ENCODE results near the gene EYA2.

Gene EYA2

GRCh38 chr20:47011984-47012383, 117.3 kb downstream of the EYA2 start:
- no peak for TF ChIP-seq CTCF (IDR thresholded peaks at IDR 0.05)

- TF ChIP-seq CTCF (IDR thresholded peaks at IDR 0.05), result no peak
Observed at GRCh38 chr20:47013606-47014005, 119.0 kb downstream of the EYA2 start.

- TF ChIP-seq CTCF (IDR thresholded peaks at IDR 0.05), result no peak
Observed at GRCh38 chr20:47016068-47016664, 121.5 kb downstream of the EYA2 start.

- no peak for TF ChIP-seq CTCF (IDR thresholded peaks at IDR 0.05)
Observed at GRCh38 chr20:47018381-47018780, 123.7 kb downstream of the EYA2 start.

- TF ChIP-seq CTCF (IDR thresholded peaks at IDR 0.05), result no peak
Observed at GRCh38 chr20:47019121-47019824, 124.6 kb downstream of the EYA2 start.

GRCh38 chr20:47020231-47020630, 125.6 kb downstream of the EYA2 start:
- TF ChIP-seq CTCF (IDR thresholded peaks at IDR 0.05), result no peak

- no peak for TF ChIP-seq CTCF (IDR thresholded peaks at IDR 0.05)
Observed at GRCh38 chr20:47021850-47022249, 127.2 kb downstream of the EYA2 start.

Data from LNCAP (cell line).